ENCODE data around the gene COQ8B. TPM values are rescaled to one million over a fixed set of nuclear protein-coding genes. Genes with fewer than 3 reads are reported as not detected.
"Not testable (repeated sequence)": the region's sequence is repeated elsewhere in the genome, so short reads cannot be mapped to it uniquely, and the experiment has no call there.

Gene COQ8B
- total and polyA plus RNA-seq, 2 donors (not counting 1 experiment from before 2014, with no cell fraction given) = 58.9 to 62.6 TPM

GRCh38 chr19:40652303-40652702 is 64.4 kb downstream of the COQ8B start:
- POLR2A ChIA-PET; H3K4me2 ChIP-seq (replicated peaks; ENCODE audit: low read depth, low read length, poor library complexity, severe bottlenecking); H3K27ac ChIP-seq (ENCODE audit: low read length in 2 of 2); H3K4me1 Mint-ChIP-seq; H4K20me1 ChIP-seq (ENCODE audit: control insufficient read depth, insufficient read depth, low read length, poor library complexity, severe bottlenecking); H3K36me3 ChIP-seq (replicated peaks in 1 of 2; ENCODE audit: control extremely low read depth in 1 of 2, control insufficient read depth in 1 of 2, extremely low read depth in 1 of 2, insufficient read depth in 2 of 2, low read length in 1 of 2); H3K9me3 ChIP-seq (ENCODE audit: control extremely low read depth in 1 of 3, control insufficient read depth in 2 of 3, insufficient read depth in 1 of 3, low read length in 2 of 3); H3K4me3 ChIP-seq (ENCODE audit: control extremely low read depth in 1 of 5, extremely low read depth in 1 of 5, insufficient read depth in 1 of 5, low read depth in 2 of 5, low read length in 4 of 5); CTCF ChIA-PET; H3K4me1 ChIP-seq (ENCODE audit: control insufficient read depth in 2 of 2, insufficient read depth in 2 of 2, low read length in 2 of 2); H3K4me3 Mint-ChIP-seq; H2AFZ ChIP-seq (ENCODE audit: insufficient read depth, low read depth, low read length, poor library complexity, severe bottlenecking); H3K9ac ChIP-seq (ENCODE audit: low read length); ATAC-seq (ENCODE audit: low read depth); H3K27me3 Mint-ChIP-seq; H3K79me2 ChIP-seq (ENCODE audit: control insufficient read depth, insufficient read depth, low read length); H3K27ac Mint-ChIP-seq; DNase-seq; intact Hi-C loops (cut with micrococcal nuclease); H3K27me3 ChIP-seq (replicated peaks in 1 of 4; ENCODE audit: control extremely low read depth in 1 of 4, control insufficient read depth in 3 of 4, insufficient read depth in 4 of 4, low read length in 3 of 4); H3K9me3 Mint-ChIP-seq (ENCODE audit: insufficient read depth): not testable (repeated sequence)
- WGBS (ENCODE audit: insufficient coverage) = 64% methylated on average over 7 of the region's 11 CpGs

DNA sequence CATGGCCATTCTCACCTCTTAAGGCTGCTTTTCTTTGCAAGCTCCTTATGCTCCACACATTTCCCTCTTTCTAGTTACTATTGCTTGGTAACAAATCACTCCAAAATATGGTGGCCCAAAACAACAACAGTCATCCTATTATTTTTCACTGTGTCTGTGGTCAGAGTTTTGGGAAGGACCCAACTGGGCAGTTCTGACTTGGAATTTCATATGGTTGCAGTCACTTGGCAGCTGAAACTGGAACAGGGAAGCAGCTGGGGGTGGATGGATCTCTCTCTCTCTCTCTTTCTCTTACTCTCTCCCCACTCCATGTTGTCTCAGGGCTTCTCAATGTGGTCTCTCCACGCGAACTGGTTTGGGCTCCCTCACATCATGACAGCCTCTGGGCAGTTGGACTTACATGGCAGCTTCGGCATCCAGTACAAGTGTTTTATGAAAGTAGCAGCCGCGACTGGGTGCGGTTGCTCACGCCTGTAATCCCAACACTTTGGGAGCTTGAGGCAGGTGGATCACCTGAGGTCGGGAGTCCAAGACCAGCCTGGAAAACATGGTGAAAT is 65.9 kb downstream of the COQ8B start:
- no peak for DNase-seq
- Mint-ChIP-seq H3K4me3 (no peak overlapping the region), H3K27me3 (peaks cover 10% of the 10 kb centered on the region), H3K9me3 (ENCODE audit: insufficient read depth) (no peaks in the 10 kb centered on the region), H3K4me1 (no peaks in the 10 kb centered on the region), H3K27ac (no peak overlapping the region)
- TF ChIP-seq EZH2 (IDR thresholded peaks at IDR 0.05; ENCODE audit: borderline replicate concordance, insufficient read depth, low read depth, low read length, poor library complexity, severe bottlenecking) = no peak
- no peak for TF ChIP-seq CTCF (IDR thresholded peaks at IDR 0.05)
- ChIA-PET CTCF (no interaction called here), POLR2A (no interaction called here)
- no peaks in the 10 kb centered on the region for H3K36me3 ChIP-seq (replicated peaks in 1 of 2; ENCODE audit: control extremely low read depth in 1 of 2, control insufficient read depth in 1 of 2, extremely low read depth in 1 of 2, insufficient read depth in 2 of 2, low read length in 1 of 2)
- H3K27ac ChIP-seq (ENCODE audit: low read length in 2 of 2) = no peak overlapping the region
- H3K79me2 ChIP-seq (ENCODE audit: control insufficient read depth, insufficient read depth, low read length) = no peaks in the 10 kb centered on the region
- no peak overlapping the region for H2AFZ ChIP-seq (ENCODE audit: insufficient read depth, low read depth, low read length, poor library complexity, severe bottlenecking)
- WGBS (ENCODE audit: insufficient coverage) = 91% methylated on average over 8 of the region's 8 CpGs
- H3K27me3 ChIP-seq (replicated peaks in 1 of 4; ENCODE audit: control extremely low read depth in 1 of 4, control insufficient read depth in 3 of 4, insufficient read depth in 4 of 4, low read length in 3 of 4) = peaks cover 0 to 7% (median 0%) of the 10 kb centered on the region in 4 experiments
- H3K4me3 ChIP-seq (ENCODE audit: control extremely low read depth in 1 of 5, extremely low read depth in 1 of 5, insufficient read depth in 1 of 5, low read depth in 2 of 5, low read length in 4 of 5) = no peak overlapping the region
- no peak for ATAC-seq (ENCODE audit: low read depth)
- intact Hi-C loops (cut with micrococcal nuclease) = no loop called here
- H4K20me1 ChIP-seq (ENCODE audit: control insufficient read depth, insufficient read depth, low read length, poor library complexity, severe bottlenecking) = no peaks in the 10 kb centered on the region
- H3K4me1 ChIP-seq (ENCODE audit: control insufficient read depth in 2 of 2, insufficient read depth in 2 of 2, low read length in 2 of 2) = no peaks in the 10 kb centered on the region
- H3K9me3 ChIP-seq (ENCODE audit: control extremely low read depth in 1 of 3, control insufficient read depth in 2 of 3, insufficient read depth in 1 of 3, low read length in 2 of 3) = no peaks in the 10 kb centered on the region
- H3K4me2 ChIP-seq (replicated peaks; ENCODE audit: low read depth, low read length, poor library complexity, severe bottlenecking) = no peak overlapping the region
- no peak overlapping the region for H3K9ac ChIP-seq (ENCODE audit: low read length)

- H2AFZ ChIP-seq (ENCODE audit: insufficient read depth, low read depth, low read length, poor library complexity, severe bottlenecking); H3K27me3 ChIP-seq (replicated peaks in 1 of 4; ENCODE audit: control extremely low read depth in 1 of 4, control insufficient read depth in 3 of 4, insufficient read depth in 4 of 4, low read length in 3 of 4); DNase-seq; H4K20me1 ChIP-seq (ENCODE audit: control insufficient read depth, insufficient read depth, low read length, poor library complexity, severe bottlenecking); POLR2A ChIA-PET; ATAC-seq (ENCODE audit: low read depth); H3K4me3 Mint-ChIP-seq; H3K4me2 ChIP-seq (replicated peaks; ENCODE audit: low read depth, low read length, poor library complexity, severe bottlenecking); H3K4me3 ChIP-seq (ENCODE audit: control extremely low read depth in 1 of 5, extremely low read depth in 1 of 5, insufficient read depth in 1 of 5, low read depth in 2 of 5, low read length in 4 of 5); H3K36me3 ChIP-seq (replicated peaks in 1 of 2; ENCODE audit: control extremely low read depth in 1 of 2, control insufficient read depth in 1 of 2, extremely low read depth in 1 of 2, insufficient read depth in 2 of 2, low read length in 1 of 2); intact Hi-C loops (cut with micrococcal nuclease); H3K9ac ChIP-seq (ENCODE audit: low read length); H3K27ac ChIP-seq (ENCODE audit: low read length in 2 of 2); H3K79me2 ChIP-seq (ENCODE audit: control insufficient read depth, insufficient read depth, low read length); H3K4me1 Mint-ChIP-seq; H3K9me3 ChIP-seq (ENCODE audit: control extremely low read depth in 1 of 3, control insufficient read depth in 2 of 3, insufficient read depth in 1 of 3, low read length in 2 of 3); CTCF ChIA-PET; H3K27ac Mint-ChIP-seq; H3K4me1 ChIP-seq (ENCODE audit: control insufficient read depth in 2 of 2, insufficient read depth in 2 of 2, low read length in 2 of 2); H3K9me3 Mint-ChIP-seq (ENCODE audit: insufficient read depth): not testable (repeated sequence)
- H3K27me3 Mint-ChIP-seq = peaks cover 13% of the 10 kb centered on the region
- 96% methylated on average over 3 of the region's 9 CpGs for WGBS (ENCODE audit: insufficient coverage)
Measured at GRCh38 chr19:40649903-40650675, 66.6 kb downstream of the COQ8B start.
